Fibroblast of mammary gland (primary cell): ENCODE results near the gene NME9.

Experiments
- DNase-seq: peaks from one replicate; pipeline ENCODE4 v3.0.0-alpha.2; 2010; ENCODE audit warnings: low read depth
- H3K4me3 ChIP-seq: 2 replicates; pipeline ENCODE4 v1.5.1; 2011; ENCODE audit warnings: low read depth, mild to moderate bottlenecking, low read length, moderate library complexity; ENCODE audit not compliant: control insufficient read depth
- TF ChIP-seq, protein P1 (sequence below): conservative IDR thresholded peaks from 2 replicates; pipeline ENCODE4 v1.5.1; 2011; ENCODE audit warnings: low read depth, low read length, inconsistent platforms; ENCODE audit not compliant: control insufficient read depth, insufficient read depth

NME9 gene

DNA sequence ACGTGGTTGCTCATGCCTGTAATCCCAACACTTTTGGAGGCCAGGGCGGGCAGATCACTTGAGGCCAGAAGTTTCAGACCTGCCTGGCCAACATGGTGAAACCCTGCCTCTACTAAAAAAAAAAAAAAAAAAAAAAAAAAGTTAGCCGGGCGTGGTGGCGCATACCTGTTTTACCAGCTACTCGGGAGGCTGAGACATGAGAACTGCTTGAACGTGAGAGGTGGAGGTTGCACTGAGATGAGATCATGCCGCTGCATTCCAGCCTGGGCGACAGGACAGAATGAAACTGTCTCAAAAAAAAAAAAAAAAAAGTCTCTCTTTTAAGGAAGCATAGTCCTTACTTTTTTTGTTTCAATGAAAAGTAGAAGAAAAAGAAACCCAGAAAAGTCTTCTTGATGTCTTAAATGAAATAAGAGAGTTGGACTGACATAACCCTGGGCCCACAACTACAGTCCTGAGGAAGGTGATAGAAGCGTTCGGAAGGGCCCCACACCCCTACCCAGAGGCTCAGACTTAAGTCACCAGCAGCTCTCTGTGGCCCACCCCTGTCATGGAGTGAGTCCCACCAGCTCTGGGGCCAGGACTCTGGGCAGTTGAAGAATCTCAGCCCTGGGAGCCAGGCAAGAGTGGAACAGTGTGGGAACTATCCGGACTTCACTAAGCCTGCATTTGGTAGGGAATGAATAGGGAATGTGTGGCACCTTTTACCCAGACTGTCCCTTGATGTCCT is 2.6 kb downstream of the NME9 start:
- DNase-seq: no peak
- TF ChIP-seq, protein P1, sequence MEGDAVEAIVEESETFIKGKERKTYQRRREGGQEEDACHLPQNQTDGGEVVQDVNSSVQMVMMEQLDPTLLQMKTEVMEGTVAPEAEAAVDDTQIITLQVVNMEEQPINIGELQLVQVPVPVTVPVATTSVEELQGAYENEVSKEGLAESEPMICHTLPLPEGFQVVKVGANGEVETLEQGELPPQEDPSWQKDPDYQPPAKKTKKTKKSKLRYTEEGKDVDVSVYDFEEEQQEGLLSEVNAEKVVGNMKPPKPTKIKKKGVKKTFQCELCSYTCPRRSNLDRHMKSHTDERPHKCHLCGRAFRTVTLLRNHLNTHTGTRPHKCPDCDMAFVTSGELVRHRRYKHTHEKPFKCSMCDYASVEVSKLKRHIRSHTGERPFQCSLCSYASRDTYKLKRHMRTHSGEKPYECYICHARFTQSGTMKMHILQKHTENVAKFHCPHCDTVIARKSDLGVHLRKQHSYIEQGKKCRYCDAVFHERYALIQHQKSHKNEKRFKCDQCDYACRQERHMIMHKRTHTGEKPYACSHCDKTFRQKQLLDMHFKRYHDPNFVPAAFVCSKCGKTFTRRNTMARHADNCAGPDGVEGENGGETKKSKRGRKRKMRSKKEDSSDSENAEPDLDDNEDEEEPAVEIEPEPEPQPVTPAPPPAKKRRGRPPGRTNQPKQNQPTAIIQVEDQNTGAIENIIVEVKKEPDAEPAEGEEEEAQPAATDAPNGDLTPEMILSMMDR: no peak
- H3K4me3 ChIP-seq: no peak overlapping the region

DNA sequence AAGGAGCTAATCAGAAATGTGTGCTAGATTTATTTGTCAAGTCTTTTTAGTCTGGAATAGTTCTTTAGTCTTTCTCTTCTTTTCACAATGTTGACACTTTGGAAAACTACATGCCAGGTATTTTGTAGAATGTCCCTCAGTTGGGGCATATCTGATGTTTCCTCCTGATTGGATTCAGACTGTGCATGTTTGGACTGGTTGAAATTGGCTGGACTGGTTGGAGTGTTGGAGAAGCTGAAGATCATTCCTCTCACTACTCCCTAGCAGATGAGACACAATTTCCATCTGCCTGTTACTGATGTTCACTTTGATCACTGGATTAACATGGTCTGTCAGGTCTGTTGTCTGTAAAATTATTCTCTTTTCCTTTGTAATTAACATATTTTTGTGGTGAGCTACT is 3.7 kb downstream of the NME9 start:
- H3K4me3 ChIP-seq: no peak overlapping the region
- TF ChIP-seq, protein P1: no peak
- no peak for DNase-seq

DNA sequence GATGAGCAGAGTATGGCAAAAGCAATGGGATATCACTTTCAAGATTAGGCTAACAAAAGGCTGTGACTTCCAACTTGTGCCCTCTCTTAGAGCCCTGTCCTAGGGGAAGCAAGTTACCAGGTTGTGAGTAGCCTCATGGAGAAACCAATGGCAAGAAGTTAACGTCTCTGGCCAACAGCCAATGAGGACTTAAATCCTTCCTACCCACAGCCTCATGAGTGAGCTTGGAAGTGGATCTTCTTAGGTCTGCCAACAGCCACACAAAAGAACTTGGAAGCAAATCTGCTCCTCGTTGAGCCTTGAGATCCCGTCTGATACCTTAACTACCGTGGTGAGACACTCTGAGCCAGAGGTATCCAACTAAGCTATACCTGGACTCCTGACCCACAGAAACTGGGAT is 5.7 kb downstream of the NME9 start:
- H3K4me3 ChIP-seq: no peak overlapping the region
- TF ChIP-seq, protein P1: no peak
- DNase-seq: no peak

DNA sequence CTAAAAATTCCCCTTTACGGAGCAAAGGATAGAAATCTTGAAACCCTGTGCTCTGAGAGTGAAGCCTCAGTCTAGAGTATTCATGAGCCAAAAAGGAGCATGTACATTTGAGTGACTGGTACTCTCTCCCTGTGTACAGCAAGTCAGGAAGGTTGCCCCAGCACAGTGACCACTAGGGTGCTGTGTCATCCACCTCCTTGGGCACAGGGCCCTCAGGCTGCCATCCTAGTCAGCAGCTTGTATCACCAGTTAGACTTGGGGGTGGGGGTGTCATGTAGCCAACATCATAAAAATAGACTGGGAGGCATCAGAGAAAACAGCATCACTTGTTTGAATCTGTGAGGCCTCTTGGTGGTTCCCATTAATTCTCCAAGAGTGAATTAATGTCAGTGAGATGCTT is 12.0 kb downstream of the NME9 start:
- no peak overlapping the region for H3K4me3 ChIP-seq
- TF ChIP-seq, protein P1: no peak
- DNase-seq: no peak

DNA sequence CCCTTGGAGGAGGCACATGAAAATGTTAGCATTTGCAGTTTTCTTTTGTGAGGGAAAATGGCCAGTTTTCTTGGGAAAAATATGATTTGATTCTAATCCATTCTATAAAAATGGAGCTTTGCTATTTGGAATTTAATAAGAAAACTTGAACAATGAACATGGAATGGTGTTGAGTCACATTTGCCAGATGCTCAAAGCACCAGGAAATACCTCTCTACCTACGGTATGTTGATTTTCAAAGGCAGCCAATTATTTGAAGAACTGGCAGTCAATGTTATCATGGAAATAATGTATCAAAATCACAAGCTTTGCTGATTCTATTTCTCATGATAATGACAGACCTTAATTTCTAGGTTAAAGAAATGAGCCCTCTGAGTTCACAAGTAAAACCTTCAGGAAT is 14.9 kb downstream of the NME9 start:
- H3K4me3 ChIP-seq: no peak overlapping the region
- TF ChIP-seq, protein P1: no peak

DNA sequence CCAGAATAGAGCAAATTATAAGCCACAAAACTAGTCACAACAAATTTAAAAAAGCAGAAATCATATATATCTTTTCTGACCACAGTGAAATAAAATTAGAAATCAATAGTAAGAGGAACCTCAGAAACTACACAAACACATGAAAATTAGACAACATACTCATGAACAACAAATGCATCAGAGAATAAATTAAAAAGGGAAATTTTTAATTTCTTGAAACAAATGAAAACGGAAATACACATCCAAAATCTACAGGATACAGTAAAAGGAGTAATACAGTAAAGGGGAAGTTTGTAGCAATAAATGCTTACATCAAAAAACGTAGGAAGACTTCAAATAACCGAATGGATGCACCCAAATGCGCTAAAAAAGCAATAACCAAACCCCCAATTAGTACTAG is 19.2 kb downstream of the NME9 start:
- no peak for DNase-seq
- TF ChIP-seq, protein P1: no peak
- H3K4me3 ChIP-seq: no peak overlapping the region

More for the DNA sequence above, 14.9 kb downstream of the NME9 start:
- DNase-seq: no peak
